Caco-2 (cell line): ENCODE measurements around the gene PAPPA2. TPM values are rescaled to one million over a fixed set of nuclear protein-coding genes. Genes with fewer than 3 reads are reported as not detected.

Experiments used
- BruUV-seq: library from RNA; stranded (reverse); fragments of 400-500 nt; replicated peaks from 2 replicates; lab custom pipeline; 2021; lab: Mats Ljungman, UMichigan
- CTCF ChIA-PET: fragments of 300-600 bp; sonication (Branson Sonifier 250); formaldehyde crosslinking; loops from one replicate; lab custom pipeline; 2022; ENCODE audit warnings: antibody characterized with exemption; lab: Charles Lee
- POLR2A ChIA-PET: fragments of 300-600 bp; sonication (Branson Sonifier 250); formaldehyde crosslinking; loops from one replicate; lab custom pipeline; 2022; ENCODE audit warnings: antibody characterized with exemption; lab: Charles Lee
- DNase-seq, 2 experiments: peaks; one replicate each; pipeline versions ENCODE4 v3.0.0 to v3.0.0-alpha.2; 2020 to 2022
- H3K27me3 ChIP-seq: replicated peaks from 2 replicates; pipeline ENCODE4 v1.6.0; 2011; ENCODE audit warnings: low read length; ENCODE audit not compliant: control insufficient read depth, insufficient read depth
- H3K36me3 ChIP-seq: 2 replicates; pipeline ENCODE4 v1.5.1; 2011; ENCODE audit warnings: low read length; ENCODE audit not compliant: control insufficient read depth, insufficient read depth
- H3K4me1 ChIP-seq: fragments of 250-450 bp; sonication (Bioruptor Pico); 2 replicates; pipeline ENCODE4 v1.5.1; 2020; ENCODE audit warnings: mild to moderate bottlenecking
- H3K4me3 ChIP-seq: 2 replicates; pipeline ENCODE4 v1.5.1; 2011; ENCODE audit warnings: low read depth, mild to moderate bottlenecking, control low read depth, low read length
- H3K9me3 ChIP-seq: fragments of 250-450 bp; sonication (Bioruptor Pico); 2 replicates; pipeline ENCODE4 v1.5.1; 2020; ENCODE audit warnings: mild to moderate bottlenecking, moderate library complexity
- H3K27ac Mint-ChIP-seq: one replicate; pipeline ENCODE4 v1.8.0; 2022; ENCODE audit warnings: mixed read lengths; ENCODE audit not compliant: unreplicated experiment
- H3K27me3 Mint-ChIP-seq: one replicate; pipeline ENCODE4 v1.8.0; 2022; ENCODE audit warnings: mixed read lengths; ENCODE audit not compliant: insufficient read depth, unreplicated experiment
- H3K36me3 Mint-ChIP-seq: one replicate; pipeline ENCODE4 v1.8.0; 2022; ENCODE audit warnings: mild to moderate bottlenecking, mixed read lengths; ENCODE audit not compliant: insufficient read depth, unreplicated experiment
- H3K4me1 Mint-ChIP-seq: one replicate; pipeline ENCODE4 v1.8.0; 2022; ENCODE audit warnings: low read depth, mixed read lengths; ENCODE audit not compliant: unreplicated experiment
- H3K4me3 Mint-ChIP-seq: one replicate; pipeline ENCODE4 v1.8.0; 2022; ENCODE audit warnings: mild to moderate bottlenecking, moderate library complexity, mixed read lengths; ENCODE audit not compliant: unreplicated experiment
- H3K9me3 Mint-ChIP-seq: one replicate; pipeline ENCODE4 v1.8.0; 2022; ENCODE audit warnings: mixed read lengths; ENCODE audit not compliant: unreplicated experiment
- CTCF ChIP-seq, 2 experiments: fragments of 200-600 bp in 1 of 2; IDR thresholded peaks; 1 replicate in 1 of 2; 2 replicates in 1 of 2; pipeline versions ENCODE4 v1.5.1 to v1.8.0; 2011 to 2022; ENCODE audit warnings: antibody characterized with exemption in 1 of 2, control low read depth in 1 of 2, inconsistent platforms in 1 of 2, low read depth in 1 of 2, low read length in 1 of 2, mild to moderate bottlenecking in 1 of 2, moderate library complexity in 1 of 2; ENCODE audit not compliant: insufficient read depth in 1 of 2, severe bottlenecking in 1 of 2, unreplicated experiment in 1 of 2
- intact Hi-C: fragments of 100-400 bp; cut with micrococcal nuclease; formaldehyde crosslinking; loops from one replicate; pipeline ENCODE4 v1.10.0; 2022; ENCODE audit not compliant: unreplicated experiment
- total RNA-seq: library from RNA; stranded (reverse); gene quantifications from 2 replicates; pipeline ENCODE4 v1.2.3, GENCODE V29; 2022

PAPPA2 gene
- total RNA-seq, 1 experiment from 2014 or later = 0.18 TPM

GRCh38 chr1:176682830-176683535, 220.0 kb downstream of the PAPPA2 start:
- no TSS peak for BruUV-seq
- intact Hi-C loops = no loop called here
- no peak for TF ChIP-seq CTCF (IDR thresholded peaks at IDR 0.05; ENCODE audit: insufficient read depth in 1 of 2, low read depth in 1 of 2, low read length in 1 of 2, severe bottlenecking in 1 of 2, unreplicated experiment in 1 of 2)
- H3K27me3 ChIP-seq = no peaks in the 10 kb centered on the region
- no peaks in the 10 kb centered on the region for H3K4me1 Mint-ChIP-seq
- ChIA-PET POLR2A (no interaction called here), CTCF (no interaction called here)
- H3K4me1 ChIP-seq = no peaks in the 10 kb centered on the region
- no peak overlapping the region for H3K4me3 ChIP-seq
- H3K27me3 Mint-ChIP-seq = peaks cover 20% of the 10 kb centered on the region
- no peaks in the 10 kb centered on the region for H3K36me3 ChIP-seq
- no peaks in the 10 kb centered on the region for H3K9me3 ChIP-seq
- H3K9me3 Mint-ChIP-seq = no peaks in the 10 kb centered on the region
- no peak overlapping the region for H3K27ac Mint-ChIP-seq
- DNase-seq = no peak
- no peaks in the 10 kb centered on the region for H3K36me3 Mint-ChIP-seq
- no peak overlapping the region for H3K4me3 Mint-ChIP-seq

- CTCF ChIA-PET = interaction anchor here (0.8 to 1.2 kb wide), 5 partner anchors 126 to 317 kb away, joined by 3 to 8 read pairs (median 6); no protein-coding TSS in a partner anchor
- intact Hi-C loops = loop anchor here (1.0 kb wide), 3 partner anchors 131 to 316 kb away; no protein-coding TSS in a partner anchor
- H3K4me1 Mint-ChIP-seq = no peaks in the 10 kb centered on the region
- no peaks in the 10 kb centered on the region for H3K9me3 Mint-ChIP-seq
- no peak overlapping the region for H3K27ac Mint-ChIP-seq
- POLR2A ChIA-PET = no interaction called here
- BruUV-seq = no TSS peak
- peak; percentile 56 to 61 for DNase-seq
- H3K4me1 ChIP-seq = no peaks in the 10 kb centered on the region
- no peak overlapping the region for H3K4me3 ChIP-seq
- TF ChIP-seq CTCF (IDR thresholded peaks at IDR 0.05; ENCODE audit: insufficient read depth in 1 of 2, low read depth in 1 of 2, low read length in 1 of 2, severe bottlenecking in 1 of 2, unreplicated experiment in 1 of 2) = peak; percentile 71 to 76
- H3K36me3 ChIP-seq = no peaks in the 10 kb centered on the region
- H3K4me3 Mint-ChIP-seq = no peak overlapping the region
- no peaks in the 10 kb centered on the region for H3K36me3 Mint-ChIP-seq
- H3K9me3 ChIP-seq = no peaks in the 10 kb centered on the region
- H3K27me3 Mint-ChIP-seq = peaks cover 16% of the 10 kb centered on the region
- no peaks in the 10 kb centered on the region for H3K27me3 ChIP-seq
Measured at GRCh38 chr1:176691251-176692228, 228.6 kb downstream of the PAPPA2 start.

GRCh38 chr1:176692431-176692830, 229.5 kb downstream of the PAPPA2 start:
- H3K36me3 ChIP-seq = no peaks in the 10 kb centered on the region
- Mint-ChIP-seq H3K9me3 (no peaks in the 10 kb centered on the region), H3K27ac (no peak overlapping the region), H3K4me3 (no peak overlapping the region), H3K27me3 (peaks cover 16% of the 10 kb centered on the region), H3K36me3 (no peaks in the 10 kb centered on the region), H3K4me1 (no peaks in the 10 kb centered on the region)
- intact Hi-C loops = no loop called here
- BruUV-seq = no TSS peak
- DNase-seq = no peak
- no peaks in the 10 kb centered on the region for H3K4me1 ChIP-seq
- no peak overlapping the region for H3K4me3 ChIP-seq
- ChIA-PET POLR2A (no interaction called here), CTCF (no interaction called here)
- no peak for TF ChIP-seq CTCF (IDR thresholded peaks at IDR 0.05; ENCODE audit: insufficient read depth in 1 of 2, low read depth in 1 of 2, low read length in 1 of 2, severe bottlenecking in 1 of 2, unreplicated experiment in 1 of 2)
- no peaks in the 10 kb centered on the region for H3K9me3 ChIP-seq
- H3K27me3 ChIP-seq = no peaks in the 10 kb centered on the region
